ENCODE measurements around the gene TP53TG5. TPM values are rescaled to one million over a fixed set of nuclear protein-coding genes. Genes with fewer than 3 reads are reported as not detected.
A peak's percentile ranks its signal among the peaks of the same experiment; 100 is the strongest.

The TP53TG5 gene
- total RNA-seq, 1 donor from 2014 or later: not detected

- no peaks in the 10 kb centered on the region for H3K27me3 ChIP-seq (ENCODE audit: low read depth)
- no peak for TF ChIP-seq CTCF (IDR thresholded peaks at IDR 0.05)
- no peak for ATAC-seq
- peak overlapping the region; percentile 60 for H3K27ac ChIP-seq
- H3K36me3 ChIP-seq: peaks cover 70% of the 10 kb centered on the region
- intact Hi-C loops (cut with DNase I): no loop called here
- DNase-seq: no peak
- no peaks in the 10 kb centered on the region for H3K9me3 ChIP-seq
- H3K4me3 ChIP-seq: no peak overlapping the region
- H3K4me1 ChIP-seq: peaks cover 32% of the 10 kb centered on the region
These were observed 42.0 kb upstream of the TP53TG5 start for GRCh38 chr20:45420125-45420524.

GRCh38 chr20:45419188-45420091 is 41.3 kb upstream of the TP53TG5 start:
- Histone ChIP-seq H3K36me3 (peaks cover 65% of the 10 kb centered on the region), H3K27me3 (ENCODE audit: low read depth) (no peaks in the 10 kb centered on the region), H3K4me1 (peaks cover 32% of the 10 kb centered on the region), H3K9me3 (no peaks in the 10 kb centered on the region), H3K4me3 (no peak overlapping the region), H3K27ac (peak overlapping the region; percentile 60)
- no peak for DNase-seq
- no peak for TF ChIP-seq CTCF (IDR thresholded peaks at IDR 0.05)
- ATAC-seq: peak; percentile 50 to 78
- intact Hi-C loops (cut with DNase I): no loop called here

DNA sequence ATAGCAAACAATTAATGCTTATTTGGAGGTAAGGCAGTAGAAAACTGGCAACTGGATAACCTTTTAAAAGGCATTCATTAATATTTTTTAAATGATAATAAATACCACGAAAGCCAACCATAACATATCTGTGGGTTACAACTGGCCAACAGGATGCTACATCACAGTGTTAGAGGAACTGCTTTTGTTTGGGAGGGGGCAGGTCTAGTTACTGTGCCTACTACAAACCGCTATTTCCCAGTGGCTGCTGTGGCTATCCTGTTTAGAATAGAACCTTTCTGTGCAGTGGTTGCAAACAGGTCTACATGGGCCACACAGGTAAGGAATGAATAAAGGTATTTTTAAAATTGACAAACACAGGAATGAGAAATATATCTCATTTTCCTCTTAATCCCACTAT is 38.8 kb upstream of the TP53TG5 start:
- Histone ChIP-seq H3K9me3 (no peaks in the 10 kb centered on the region), H3K36me3 (peaks cover 45% of the 10 kb centered on the region), H3K27me3 (ENCODE audit: low read depth) (no peaks in the 10 kb centered on the region), H3K27ac (no peak overlapping the region), H3K4me1 (peaks cover 32% of the 10 kb centered on the region), H3K4me3 (peak overlapping the region; percentile 96)
- TF ChIP-seq CTCF (IDR thresholded peaks at IDR 0.05): no peak
- ATAC-seq: no peak
- no peak for DNase-seq
- intact Hi-C loops (cut with DNase I): no loop called here

- DNase-seq: peak; percentile 92
- ATAC-seq: peak; percentile 93 to 98
- Histone ChIP-seq H3K4me3 (peak within 1 kb of the TSS; percentile 96), H3K27me3 (ENCODE audit: low read depth) (no peaks in the 10 kb centered on the region), H3K9me3 (no peaks in the 10 kb centered on the region), H3K36me3 (peaks cover 45% of the 10 kb centered on the region), H3K27ac (peak within 1 kb of the TSS; percentile 89), H3K4me1 (peaks cover 32% of the 10 kb centered on the region)
- TF ChIP-seq CTCF (IDR thresholded peaks at IDR 0.05): no peak
- intact Hi-C loops (cut with DNase I): no loop called here
These were observed 37.9 kb upstream of the TP53TG5 start, which contains the start of gene PIGT for GRCh38 chr20:45415822-45416637. TSS of gene PIGT (plus strand) at chr20:45416141. CDS start at chr20:45416157, 16 bp downstream.

DNA sequence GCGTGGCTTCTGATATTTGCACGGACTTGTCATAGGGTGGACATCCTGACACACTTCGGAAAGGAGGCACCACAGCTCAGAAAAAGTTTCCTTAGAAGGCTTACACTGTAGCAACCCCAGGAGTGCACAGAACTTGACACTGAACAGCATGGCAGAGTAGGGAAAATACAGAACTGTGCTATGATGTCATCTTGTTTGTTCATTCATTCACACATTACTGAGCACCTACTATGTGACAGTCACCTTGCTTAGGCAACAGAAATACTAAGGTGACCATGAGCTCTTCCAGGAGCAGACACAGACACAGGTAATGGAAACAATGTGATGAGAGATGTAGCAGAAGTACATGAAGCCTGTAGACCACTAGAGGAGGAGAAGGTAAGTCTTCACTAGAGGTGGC is 35.4 kb upstream of the TP53TG5 start:
- TF ChIP-seq CTCF (IDR thresholded peaks at IDR 0.05): no peak
- no peak overlapping the region for H3K27ac ChIP-seq
- no peaks in the 10 kb centered on the region for H3K9me3 ChIP-seq
- H3K4me1 ChIP-seq: peaks cover 33% of the 10 kb centered on the region
- H3K4me3 ChIP-seq: no peak overlapping the region
- intact Hi-C loops (cut with DNase I): no loop called here
- no peaks in the 10 kb centered on the region for H3K27me3 ChIP-seq (ENCODE audit: low read depth)
- DNase-seq (no peak), ATAC-seq (no peak)
- peaks cover 41% of the 10 kb centered on the region for H3K36me3 ChIP-seq
